Epithelial cell of esophagus (primary cell): ENCODE data around the gene PEAR1.

Experiments used
- DNase-seq: peaks from one replicate; pipeline ENCODE4 v3.0.0; 2010; ENCODE audit warnings: low read depth
- H3K4me3 ChIP-seq: 2 replicates; pipeline ENCODE4 v1.5.1; 2011; ENCODE audit warnings: mild to moderate bottlenecking, low read length, control low read depth
- TF ChIP-seq, protein P1 (sequence below): IDR thresholded peaks from 2 replicates; pipeline ENCODE4 v1.5.1; 2011; ENCODE audit warnings: low read depth, mild to moderate bottlenecking, low read length, control low read depth, inconsistent platforms; ENCODE audit not compliant: insufficient read depth; ENCODE audit errors: missing control alignments

Gene PEAR1

DNA sequence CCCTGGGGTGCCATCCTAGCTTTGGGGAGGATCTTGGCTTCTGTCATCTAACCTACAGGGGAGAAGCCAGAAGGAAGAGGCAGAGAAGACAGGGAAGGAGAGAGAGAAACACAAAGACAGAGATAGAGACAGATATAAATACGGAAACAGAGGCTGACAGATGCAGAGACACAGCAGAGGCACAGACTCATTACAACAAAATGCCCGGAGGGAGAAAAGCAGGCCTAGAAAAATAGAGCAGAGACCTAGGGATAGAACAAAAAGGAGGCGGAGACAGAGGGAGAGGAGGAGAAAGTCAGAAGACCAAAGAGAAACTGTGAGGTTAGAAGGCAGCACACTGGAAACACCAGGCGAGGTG is 1.9 kb downstream of the PEAR1 start:
- peak; percentile 36 for DNase-seq
- H3K4me3 ChIP-seq: no peak overlapping the region
- TF ChIP-seq, protein P1, sequence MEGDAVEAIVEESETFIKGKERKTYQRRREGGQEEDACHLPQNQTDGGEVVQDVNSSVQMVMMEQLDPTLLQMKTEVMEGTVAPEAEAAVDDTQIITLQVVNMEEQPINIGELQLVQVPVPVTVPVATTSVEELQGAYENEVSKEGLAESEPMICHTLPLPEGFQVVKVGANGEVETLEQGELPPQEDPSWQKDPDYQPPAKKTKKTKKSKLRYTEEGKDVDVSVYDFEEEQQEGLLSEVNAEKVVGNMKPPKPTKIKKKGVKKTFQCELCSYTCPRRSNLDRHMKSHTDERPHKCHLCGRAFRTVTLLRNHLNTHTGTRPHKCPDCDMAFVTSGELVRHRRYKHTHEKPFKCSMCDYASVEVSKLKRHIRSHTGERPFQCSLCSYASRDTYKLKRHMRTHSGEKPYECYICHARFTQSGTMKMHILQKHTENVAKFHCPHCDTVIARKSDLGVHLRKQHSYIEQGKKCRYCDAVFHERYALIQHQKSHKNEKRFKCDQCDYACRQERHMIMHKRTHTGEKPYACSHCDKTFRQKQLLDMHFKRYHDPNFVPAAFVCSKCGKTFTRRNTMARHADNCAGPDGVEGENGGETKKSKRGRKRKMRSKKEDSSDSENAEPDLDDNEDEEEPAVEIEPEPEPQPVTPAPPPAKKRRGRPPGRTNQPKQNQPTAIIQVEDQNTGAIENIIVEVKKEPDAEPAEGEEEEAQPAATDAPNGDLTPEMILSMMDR: no peak

DNA sequence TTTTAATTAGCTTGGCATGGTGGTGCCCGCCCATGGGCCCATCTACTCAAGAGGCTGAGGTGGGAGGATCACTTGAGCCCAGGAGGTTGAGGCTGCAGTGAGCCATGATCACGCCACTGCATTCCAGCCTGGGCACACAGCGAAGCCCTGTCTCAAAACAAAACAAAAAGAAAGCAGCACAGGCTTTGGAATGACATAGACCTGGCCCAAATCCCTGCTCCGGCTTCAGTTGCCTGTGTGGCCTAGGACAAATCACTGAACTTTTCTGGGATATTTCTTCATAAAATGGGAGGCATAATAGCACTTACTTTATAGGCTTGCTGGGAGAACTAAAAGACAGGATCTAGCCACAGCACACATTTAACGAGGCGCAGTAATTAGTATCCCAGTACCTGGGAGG is 2.4 kb downstream of the PEAR1 start:
- TF ChIP-seq, protein P1: no peak
- DNase-seq: no peak
- no peak overlapping the region for H3K4me3 ChIP-seq

DNA sequence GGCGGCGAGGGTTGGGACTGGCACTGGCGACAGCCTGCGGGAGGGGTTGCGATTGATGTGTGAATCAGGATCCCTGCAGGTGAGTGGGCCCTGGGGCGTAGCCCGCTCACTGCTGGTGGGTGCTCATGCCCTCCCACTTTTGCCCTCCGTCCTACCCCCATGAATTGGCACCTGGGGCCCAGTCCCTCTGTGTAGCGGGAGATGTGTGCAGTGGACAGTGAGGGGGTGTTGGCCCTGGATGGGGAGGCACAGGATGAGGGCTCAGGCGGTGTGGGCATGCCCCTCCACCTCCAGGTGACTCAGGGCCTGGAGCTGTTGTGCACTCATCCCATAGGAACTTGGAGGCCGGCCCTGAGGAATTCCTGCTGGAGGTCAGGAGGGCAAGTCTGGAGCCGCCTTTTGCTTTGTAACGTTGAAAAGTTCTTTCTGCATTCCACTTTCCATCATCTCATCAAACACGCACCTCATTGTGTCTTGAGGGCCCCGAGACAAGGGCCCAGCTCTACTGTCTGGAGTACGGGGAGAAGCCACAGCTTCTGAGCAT is 3.0 kb downstream of the PEAR1 start:
- no peak overlapping the region for H3K4me3 ChIP-seq
- DNase-seq: peak; percentile 94

DNA sequence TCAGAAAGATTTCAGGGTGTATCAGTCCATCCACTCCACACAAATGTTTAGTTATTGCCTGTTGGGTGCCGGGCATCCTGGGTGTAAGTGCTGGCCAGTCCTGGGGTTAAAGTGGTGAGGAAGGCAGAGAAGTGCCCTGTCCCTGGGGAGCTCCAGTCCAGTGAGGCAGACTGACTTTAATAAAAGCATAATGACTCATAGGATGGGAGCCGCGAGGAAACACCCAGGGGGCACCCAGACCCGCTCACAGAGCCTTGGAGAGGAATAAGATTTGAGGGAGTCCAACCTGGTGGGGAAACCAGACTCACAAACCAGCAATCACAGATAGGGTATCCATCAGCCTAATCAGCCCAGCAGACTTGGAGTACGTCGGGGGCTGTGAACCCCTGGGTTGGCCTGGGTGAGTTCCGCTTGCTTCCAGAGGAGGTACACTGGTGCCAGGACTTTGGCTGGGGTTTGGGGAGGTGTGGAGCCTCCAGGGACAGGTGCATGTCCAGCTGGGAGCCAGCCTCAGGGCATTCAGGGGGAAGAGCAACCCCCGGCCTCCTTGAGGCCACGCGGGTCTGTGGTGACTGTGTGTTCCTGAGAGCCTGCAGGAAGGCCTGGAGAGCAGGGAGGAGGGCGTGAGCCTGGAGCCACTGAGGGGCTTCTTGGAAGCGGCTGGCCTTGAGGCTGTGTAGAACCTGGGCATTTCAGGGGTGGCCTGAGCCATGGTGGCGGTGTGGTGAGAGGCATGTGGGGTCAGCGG is 3.7 kb downstream of the PEAR1 start:
- no peak overlapping the region for H3K4me3 ChIP-seq
- DNase-seq: peak; percentile 48
- TF ChIP-seq, protein P1: no peak

More for the DNA sequence above, 3.0 kb downstream of the PEAR1 start:
- TF ChIP-seq, protein P1: no peak

DNA sequence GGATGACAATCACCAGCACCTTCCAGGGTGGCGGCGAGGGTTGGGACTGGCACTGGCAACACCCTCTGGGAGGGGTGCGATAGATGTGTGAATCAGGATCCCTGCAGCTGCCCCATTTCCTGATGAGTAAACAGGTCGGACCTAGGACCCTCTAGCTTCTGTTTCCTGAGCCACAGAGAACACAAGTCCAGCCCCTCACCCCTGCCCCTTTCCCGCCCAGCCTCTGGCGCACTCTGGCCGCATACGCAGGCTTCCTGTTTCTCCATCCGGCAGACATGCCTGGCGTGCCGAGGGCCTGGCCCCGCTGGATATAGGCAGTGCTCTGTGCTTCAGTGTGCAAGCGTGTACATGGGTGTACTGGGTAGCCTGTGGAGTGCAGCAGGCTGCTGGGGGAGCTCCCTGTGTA is 4.6 kb downstream of the PEAR1 start:
- TF ChIP-seq, protein P1: no peak
- H3K4me3 ChIP-seq: no peak overlapping the region
- peak; percentile 63 for DNase-seq

DNA sequence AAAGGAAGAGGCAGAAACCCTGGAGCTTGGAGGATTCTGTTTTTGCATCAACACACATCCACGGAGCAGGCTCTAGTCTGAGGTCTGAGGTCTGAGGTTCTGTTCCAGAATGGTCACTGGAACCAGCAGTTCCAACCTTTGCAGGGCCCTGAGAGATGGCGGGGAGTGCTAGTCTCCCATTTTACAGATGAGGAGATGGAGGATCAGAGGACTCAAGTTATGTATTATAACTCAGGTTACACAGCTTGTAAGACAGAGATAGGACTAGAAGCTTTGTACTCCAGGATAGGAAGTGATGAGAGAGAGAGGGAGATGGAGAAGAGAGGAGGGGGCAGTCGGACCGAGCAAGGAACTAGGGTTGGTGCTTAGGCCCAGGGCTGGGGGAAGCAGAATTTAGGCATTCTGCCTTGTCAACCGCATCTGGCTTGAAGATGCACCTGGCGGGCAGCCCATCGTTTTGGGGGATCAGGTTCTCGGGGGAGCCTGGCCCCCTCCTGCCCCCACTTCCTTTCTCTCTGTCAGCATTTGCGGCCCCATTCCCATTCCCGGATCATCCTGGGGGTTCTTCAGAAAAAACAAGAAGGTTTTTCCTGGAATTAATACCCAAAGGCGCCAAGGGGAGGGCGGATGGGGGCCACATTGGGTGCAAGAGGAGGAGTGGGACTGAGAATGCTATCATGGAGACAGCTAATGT is 5.6 kb downstream of the PEAR1 start:
- H3K4me3 ChIP-seq: no peak overlapping the region
- TF ChIP-seq, protein P1: no peak
- no peak for DNase-seq
